Stimulated activated CD8-positive, alpha-beta memory T cell treated with anti-CD3 and anti-CD28 coated beads, Interleukin-12 subunit alpha, Interleukin-12 subunit beta, amount 100 ng/mL, for 24 hours (primary cell): ENCODE measurements around the gene SNAPC5.
"Not testable (repeated sequence)": the region's sequence is repeated elsewhere in the genome, so short reads cannot be mapped to it uniquely, and the experiment has no call there.

ENCODE experiments used
- DNase-seq: peaks from one replicate; pipeline ENCODE4 v3.0.0-alpha.2; 2020; ENCODE audit errors: extremely low read depth

The SNAPC5 gene

GRCh38 chr15:66497502-66498455 lies at the start of gene SNAPC5:
TSS of gene SNAPC5 (minus strand) at chr15:66497762. CDS start at chr15:66497731, 31 bp downstream.
- DNase-seq, result peak; percentile 94

GRCh38 chr15:66545255-66545654 lies 47.7 kb upstream of the SNAPC5 start:
- no peak for DNase-seq

GRCh38 chr15:66542896-66543295 lies 45.3 kb upstream of the SNAPC5 start:
- no peak for DNase-seq

GRCh38 chr15:66535056-66535455 lies 37.5 kb upstream of the SNAPC5 start:
- no peak for DNase-seq

- no peak for DNase-seq
Measured at GRCh38 chr15:66524838-66525237, 27.3 kb upstream of the SNAPC5 start.

GRCh38 chr15:66523926-66524325 lies 26.4 kb upstream of the SNAPC5 start:
- no peak for DNase-seq

GRCh38 chr15:66515901-66516322 lies 18.4 kb upstream of the SNAPC5 start:
- DNase-seq, result no peak

- DNase-seq, result no peak
Measured at GRCh38 chr15:66514586-66514985, 17.0 kb upstream of the SNAPC5 start.

- DNase-seq, result no peak
Measured at GRCh38 chr15:66508293-66508883, 10.8 kb upstream of the SNAPC5 start.

- no peak for DNase-seq
Measured at GRCh38 chr15:66505818-66506217, 8.3 kb upstream of the SNAPC5 start.

GRCh38 chr15:66505430-66505811 lies 7.9 kb upstream of the SNAPC5 start:
- no peak for DNase-seq

- DNase-seq, result peak; percentile 61
Measured at GRCh38 chr15:66504563-66505429, 7.2 kb upstream of the SNAPC5 start, which contains the start of the genes RPL4 and ZWILCH. TSS of gene RPL4 (minus strand) at chr15:66504855. CDS start at chr15:66504790, 65 bp downstream. TSS of gene ZWILCH (plus strand) at chr15:66505326. CDS start at chr15:66505339, 13 bp downstream.

- no peak for DNase-seq
Measured at GRCh38 chr15:66503780-66504562, 6.4 kb upstream of the SNAPC5 start.

- DNase-seq, result not testable (repeated sequence)
Measured at GRCh38 chr15:66503041-66503648, 5.6 kb upstream of the SNAPC5 start.

- no peak for DNase-seq
Measured at GRCh38 chr15:66502491-66502890, 4.9 kb upstream of the SNAPC5 start.

- DNase-seq, result not testable (repeated sequence)
Measured at GRCh38 chr15:66500346-66500745, 2.8 kb upstream of the SNAPC5 start.

GRCh38 chr15:66498501-66499386 lies 1.2 kb upstream of the SNAPC5 start:
- DNase-seq, result no peak

- DNase-seq, result no peak
Measured at GRCh38 chr15:66496951-66497501, 536 bp downstream of the SNAPC5 start.

- DNase-seq, result no peak
Measured at GRCh38 chr15:66494262-66494661, 3.3 kb downstream of the SNAPC5 start.
